ENCODE results near the gene NNT.

NNT gene

DNA sequence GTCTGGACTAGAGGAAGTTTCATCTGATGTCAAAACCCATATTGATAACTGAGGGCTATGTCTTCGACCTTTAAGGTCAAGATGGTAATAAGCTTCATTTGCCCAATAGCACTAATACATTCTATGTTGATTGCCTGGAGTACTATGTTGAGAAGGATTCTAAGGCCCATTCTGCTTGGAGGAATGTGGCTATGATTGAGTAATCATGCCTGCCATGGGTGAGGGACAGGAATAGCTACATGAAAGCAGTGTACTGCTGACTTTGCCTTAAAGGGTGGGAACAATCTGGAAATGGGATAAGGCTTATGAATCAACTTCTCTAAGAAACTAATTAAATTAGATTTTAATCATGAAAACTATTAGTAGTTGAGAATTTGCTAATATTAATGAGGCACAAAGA, 13.6 kb downstream of the NNT start:
- TF ChIP-seq SUZ12 (IDR thresholded peaks at IDR 0.05; ENCODE audit: extremely low read depth, insufficient read depth, insufficient read length) (no peak), YY1 (IDR thresholded peaks at IDR 0.05; ENCODE audit: insufficient read depth, insufficient read length) (no peak), ZNF274 (IDR thresholded peaks at IDR 0.05; ENCODE audit: low read depth, low read length) (no peak)
- no peaks in the 10 kb centered on the region for H3K27me3 ChIP-seq (ENCODE audit: insufficient read depth, insufficient read length)
- no peak overlapping the region for H3K4me3 ChIP-seq (ENCODE audit: insufficient read length, low read depth)
- no peak overlapping the region for H3K9ac ChIP-seq (ENCODE audit: insufficient read length, low read depth)
- no peaks in the 10 kb centered on the region for H3K4me1 ChIP-seq (ENCODE audit: insufficient read depth, insufficient read length)
- no peak for DNase-seq (ENCODE audit: low read depth, low spot score)
- H3K9me3 ChIP-seq (ENCODE audit: insufficient read depth, low read length) = no peaks in the 10 kb centered on the region
- peaks cover 32% of the 10 kb centered on the region for H3K36me3 ChIP-seq (ENCODE audit: insufficient read depth, insufficient read length, low read length)

DNA sequence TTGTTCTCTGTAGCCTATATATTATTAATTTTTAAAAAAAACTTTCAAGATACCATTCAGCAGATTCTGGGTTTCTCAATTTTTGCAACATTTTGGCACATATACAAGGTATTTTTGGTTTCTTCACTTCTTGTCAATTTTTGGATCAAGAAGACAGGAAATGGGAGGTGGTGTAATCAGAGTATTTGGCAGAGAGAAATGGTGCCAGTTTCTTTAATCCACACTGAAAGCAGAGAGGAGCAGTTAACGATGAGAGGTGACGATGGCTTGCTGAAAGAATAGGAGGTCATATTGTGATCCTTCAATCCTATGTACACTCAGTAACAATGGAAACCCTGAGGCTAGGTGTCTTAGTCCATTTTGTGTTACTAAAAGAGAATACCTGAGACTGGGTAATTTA, 16.4 kb downstream of the NNT start:
- Histone ChIP-seq H3K4me1 (ENCODE audit: insufficient read depth, insufficient read length) (no peaks in the 10 kb centered on the region), H3K9me3 (ENCODE audit: insufficient read depth, low read length) (no peaks in the 10 kb centered on the region), H3K27me3 (ENCODE audit: insufficient read depth, insufficient read length) (no peaks in the 10 kb centered on the region), H3K4me3 (ENCODE audit: insufficient read length, low read depth) (no peak overlapping the region), H3K36me3 (ENCODE audit: insufficient read depth, insufficient read length, low read length) (peaks cover 17% of the 10 kb centered on the region), H3K9ac (ENCODE audit: insufficient read length, low read depth) (no peak overlapping the region)
- TF ChIP-seq SUZ12 (IDR thresholded peaks at IDR 0.05; ENCODE audit: extremely low read depth, insufficient read depth, insufficient read length) = no peak
- no peak for TF ChIP-seq ZNF274 (IDR thresholded peaks at IDR 0.05; ENCODE audit: low read depth, low read length)
- TF ChIP-seq YY1 (IDR thresholded peaks at IDR 0.05; ENCODE audit: insufficient read depth, insufficient read length) = no peak
- DNase-seq (ENCODE audit: low read depth, low spot score) = no peak

- Histone ChIP-seq H3K9ac (ENCODE audit: insufficient read length, low read depth) (no peak overlapping the region), H3K4me1 (ENCODE audit: insufficient read depth, insufficient read length) (no peaks in the 10 kb centered on the region), H3K9me3 (ENCODE audit: insufficient read depth, low read length) (no peaks in the 10 kb centered on the region), H3K27me3 (ENCODE audit: insufficient read depth, insufficient read length) (no peaks in the 10 kb centered on the region), H3K36me3 (ENCODE audit: insufficient read depth, insufficient read length, low read length) (peaks cover 17% of the 10 kb centered on the region), H3K4me3 (ENCODE audit: insufficient read length, low read depth) (no peak overlapping the region)
- TF ChIP-seq YY1 (IDR thresholded peaks at IDR 0.05; ENCODE audit: insufficient read depth, insufficient read length) (no peak), SUZ12 (IDR thresholded peaks at IDR 0.05; ENCODE audit: extremely low read depth, insufficient read depth, insufficient read length) (no peak), ZNF274 (IDR thresholded peaks at IDR 0.05; ENCODE audit: low read depth, low read length) (no peak)
- DNase-seq (ENCODE audit: low read depth, low spot score) = no peak
Measured at GRCh38 chr5:43619911-43620310, 16.9 kb downstream of the NNT start.

DNA sequence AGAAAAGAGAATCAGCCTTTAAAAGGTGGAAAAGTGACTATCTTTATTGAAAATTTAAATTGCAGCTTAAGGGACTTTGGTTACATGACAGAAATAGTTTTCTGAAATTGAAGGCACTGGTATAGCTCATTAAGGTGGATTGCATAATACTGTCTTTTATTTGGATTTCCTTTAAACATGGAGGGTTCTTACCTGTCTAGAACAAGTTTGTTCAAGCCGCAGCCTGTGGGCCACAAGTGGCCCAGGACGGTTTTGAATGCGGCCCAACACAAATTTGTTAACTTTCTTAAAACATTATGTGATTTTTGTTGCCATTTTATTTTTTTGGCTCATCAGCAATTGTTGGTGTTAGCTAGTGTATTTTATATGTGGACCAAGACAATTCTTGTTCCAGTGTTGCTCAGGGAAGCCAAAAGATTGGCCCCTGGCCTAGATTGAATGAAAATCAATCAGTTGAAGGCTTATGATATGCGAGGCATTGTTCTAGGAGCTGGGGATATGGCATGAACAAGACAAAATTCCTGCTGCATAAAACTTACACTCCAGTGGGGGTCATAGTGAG, 18.0 kb downstream of the NNT start:
- H3K9me3 ChIP-seq (ENCODE audit: insufficient read depth, low read length) = no peaks in the 10 kb centered on the region
- H3K4me3 ChIP-seq (ENCODE audit: insufficient read length, low read depth) = no peak overlapping the region
- no peak for DNase-seq (ENCODE audit: low read depth, low spot score)
- no peaks in the 10 kb centered on the region for H3K27me3 ChIP-seq (ENCODE audit: insufficient read depth, insufficient read length)
- no peaks in the 10 kb centered on the region for H3K4me1 ChIP-seq (ENCODE audit: insufficient read depth, insufficient read length)
- H3K9ac ChIP-seq (ENCODE audit: insufficient read length, low read depth) = no peak overlapping the region
- TF ChIP-seq YY1 (IDR thresholded peaks at IDR 0.05; ENCODE audit: insufficient read depth, insufficient read length) (no peak), ZNF274 (IDR thresholded peaks at IDR 0.05; ENCODE audit: low read depth, low read length) (no peak), SUZ12 (IDR thresholded peaks at IDR 0.05; ENCODE audit: extremely low read depth, insufficient read depth, insufficient read length) (no peak)
- peaks cover 14% of the 10 kb centered on the region for H3K36me3 ChIP-seq (ENCODE audit: insufficient read depth, insufficient read length, low read length)

GRCh38 chr5:43622074-43622473, 19.1 kb downstream of the NNT start:
- Histone ChIP-seq H3K36me3 (ENCODE audit: insufficient read depth, insufficient read length, low read length) (peaks cover 10% of the 10 kb centered on the region), H3K27me3 (ENCODE audit: insufficient read depth, insufficient read length) (no peaks in the 10 kb centered on the region), H3K9me3 (ENCODE audit: insufficient read depth, low read length) (no peaks in the 10 kb centered on the region), H3K9ac (ENCODE audit: insufficient read length, low read depth) (no peak overlapping the region), H3K4me1 (ENCODE audit: insufficient read depth, insufficient read length) (no peaks in the 10 kb centered on the region), H3K4me3 (ENCODE audit: insufficient read length, low read depth) (no peak overlapping the region)
- DNase-seq (ENCODE audit: low read depth, low spot score) = no peak
- no peak for TF ChIP-seq SUZ12 (IDR thresholded peaks at IDR 0.05; ENCODE audit: extremely low read depth, insufficient read depth, insufficient read length)
- no peak for TF ChIP-seq ZNF274 (IDR thresholded peaks at IDR 0.05; ENCODE audit: low read depth, low read length)
- no peak for TF ChIP-seq YY1 (IDR thresholded peaks at IDR 0.05; ENCODE audit: insufficient read depth, insufficient read length)

GRCh38 chr5:43623048-43623680, 20.2 kb downstream of the NNT start:
- Histone ChIP-seq H3K4me1 (ENCODE audit: insufficient read depth, insufficient read length) (no peaks in the 10 kb centered on the region), H3K9me3 (ENCODE audit: insufficient read depth, low read length) (no peaks in the 10 kb centered on the region), H3K27me3 (ENCODE audit: insufficient read depth, insufficient read length) (no peaks in the 10 kb centered on the region), H3K9ac (ENCODE audit: insufficient read length, low read depth) (no peak overlapping the region), H3K4me3 (ENCODE audit: insufficient read length, low read depth) (no peak overlapping the region), H3K36me3 (ENCODE audit: insufficient read depth, insufficient read length, low read length) (peaks cover 6% of the 10 kb centered on the region)
- no peak for TF ChIP-seq YY1 (IDR thresholded peaks at IDR 0.05; ENCODE audit: insufficient read depth, insufficient read length)
- TF ChIP-seq ZNF274 (IDR thresholded peaks at IDR 0.05; ENCODE audit: low read depth, low read length) = no peak
- TF ChIP-seq SUZ12 (IDR thresholded peaks at IDR 0.05; ENCODE audit: extremely low read depth, insufficient read depth, insufficient read length) = no peak
- DNase-seq (ENCODE audit: low read depth, low spot score) = no peak

GRCh38 chr5:43627028-43627427, 24.0 kb downstream of the NNT start:
- Histone ChIP-seq H3K4me1 (ENCODE audit: insufficient read depth, insufficient read length) (no peaks in the 10 kb centered on the region), H3K9ac (ENCODE audit: insufficient read length, low read depth) (no peak overlapping the region), H3K9me3 (ENCODE audit: insufficient read depth, low read length) (no peaks in the 10 kb centered on the region), H3K27me3 (ENCODE audit: insufficient read depth, insufficient read length) (no peaks in the 10 kb centered on the region), H3K4me3 (ENCODE audit: insufficient read length, low read depth) (no peak overlapping the region), H3K36me3 (ENCODE audit: insufficient read depth, insufficient read length, low read length) (peaks cover 5% of the 10 kb centered on the region)
- no peak for TF ChIP-seq ZNF274 (IDR thresholded peaks at IDR 0.05; ENCODE audit: low read depth, low read length)
- TF ChIP-seq YY1 (IDR thresholded peaks at IDR 0.05; ENCODE audit: insufficient read depth, insufficient read length) = no peak
- DNase-seq (ENCODE audit: low read depth, low spot score) = peak; percentile 52

Measured in NT2/D1 (cell line).